HUDEP-2 (cell line): ENCODE data around the gene LRRC4.

Source experiments
- DNase-seq, 76 experiments: peaks; one replicate each; lab custom pipeline; 2025; ENCODE audit not compliant: unreplicated experiment in 76 of 76; lab: John Stamatoyannopoulos, UW

LRRC4 gene

GRCh38 chr7:127983804-127984332 lies 47.4 kb downstream of the LRRC4 start:
- peak in 1 of 76 experiments; percentile 17 for DNase-seq

GRCh38 chr7:127981965-127982364 lies 49.3 kb downstream of the LRRC4 start:
- DNase-seq: no peak

- DNase-seq: no peak
These were observed 50.3 kb downstream of the LRRC4 start for GRCh38 chr7:127980901-127981300.

- DNase-seq: no peak
These were observed 51.5 kb downstream of the LRRC4 start for GRCh38 chr7:127979728-127980126.

DNA sequence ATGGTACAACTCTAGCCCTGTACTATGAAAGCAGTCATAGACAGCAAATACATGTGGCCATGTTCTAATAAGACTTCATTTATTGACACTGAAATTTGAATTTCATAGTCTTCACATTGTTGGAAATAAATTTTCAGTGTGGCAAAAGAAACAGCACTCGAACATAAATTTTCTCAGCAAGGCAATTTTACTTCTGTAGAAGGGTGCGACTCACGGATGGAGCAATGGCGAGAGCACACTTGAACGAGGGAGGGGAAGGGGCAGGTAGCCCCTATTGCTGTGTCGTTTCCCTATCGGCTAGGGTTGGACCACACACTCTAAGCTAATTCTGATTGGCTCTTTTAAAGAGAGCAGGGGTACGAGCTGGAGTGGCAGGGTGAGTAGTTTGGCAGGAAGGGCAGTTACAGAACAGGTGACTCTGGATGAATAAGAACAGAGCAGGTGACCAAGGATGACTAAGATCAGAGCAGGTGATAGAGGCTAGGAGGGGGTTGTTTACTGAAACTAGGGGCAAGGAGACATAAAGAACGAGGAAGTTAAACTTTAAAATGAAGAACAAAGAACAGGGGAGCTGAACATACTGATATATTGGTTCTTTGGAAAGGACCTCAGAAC lies 52.0 kb downstream of the LRRC4 start:
- no peak for DNase-seq

- DNase-seq: no peak
These were observed 52.8 kb downstream of the LRRC4 start for GRCh38 chr7:127978421-127978820.
